NCI-H526 treated with DMSO at 0.1 percent for 48 hours (cell line): ENCODE data around the gene GNAI3.

Experiments
- DNase-seq: peaks from one replicate; lab custom pipeline; 2025; lab: John Stamatoyannopoulos, UW

The GNAI3 gene

GRCh38 chr1:109548321-109549267 is at the start of gene GNAI3:
Gene GNAI3 (plus strand): TSS chr1:109548615. CDS start chr1:109548721, 106 bp downstream.
- peak; percentile 95 for DNase-seq

GRCh38 chr1:109499081-109499480 is 49.3 kb upstream of the GNAI3 start:
- DNase-seq = no peak

GRCh38 chr1:109499661-109500536 is 48.5 kb upstream of the GNAI3 start:
- DNase-seq = no peak

GRCh38 chr1:109500941-109501381 is 47.5 kb upstream of the GNAI3 start:
- no peak for DNase-seq

GRCh38 chr1:109501644-109502363 is 46.6 kb upstream of the GNAI3 start:
- no peak for DNase-seq

GRCh38 chr1:109502364-109502851 is 46.0 kb upstream of the GNAI3 start:
- no peak for DNase-seq

- DNase-seq = no peak
Measured at GRCh38 chr1:109503935-109504334, 44.5 kb upstream of the GNAI3 start.

- DNase-seq = no peak
Measured at GRCh38 chr1:109504974-109505373, 43.4 kb upstream of the GNAI3 start.

GRCh38 chr1:109508001-109508872 is 40.2 kb upstream of the GNAI3 start:
- no peak for DNase-seq

- DNase-seq = no peak
Measured at GRCh38 chr1:109508873-109509175, 39.6 kb upstream of the GNAI3 start.

- peak; percentile 21 for DNase-seq
Measured at GRCh38 chr1:109509176-109510134, 39.0 kb upstream of the GNAI3 start, which contains the start of gene AMIGO1. Gene AMIGO1 (minus strand): TSS chr1:109509727. CDS start chr1:109508912, 815 bp downstream.

GRCh38 chr1:109513110-109513710 is 35.2 kb upstream of the GNAI3 start:
- DNase-seq = no peak

GRCh38 chr1:109514846-109515245 is 33.6 kb upstream of the GNAI3 start:
- no peak for DNase-seq

GRCh38 chr1:109516872-109517271 is 31.5 kb upstream of the GNAI3 start:
- peak; percentile 52 for DNase-seq

GRCh38 chr1:109517337-109517736 is 31.1 kb upstream of the GNAI3 start:
- no peak for DNase-seq

GRCh38 chr1:109521002-109521951 is 27.1 kb upstream of the GNAI3 start:
- DNase-seq = no peak

- no peak for DNase-seq
Measured at GRCh38 chr1:109522026-109522425, 26.4 kb upstream of the GNAI3 start.

GRCh38 chr1:109523706-109524105 is 24.7 kb upstream of the GNAI3 start:
- DNase-seq = no peak
